ENCODE results near the gene ADAMTS14.

DNA sequence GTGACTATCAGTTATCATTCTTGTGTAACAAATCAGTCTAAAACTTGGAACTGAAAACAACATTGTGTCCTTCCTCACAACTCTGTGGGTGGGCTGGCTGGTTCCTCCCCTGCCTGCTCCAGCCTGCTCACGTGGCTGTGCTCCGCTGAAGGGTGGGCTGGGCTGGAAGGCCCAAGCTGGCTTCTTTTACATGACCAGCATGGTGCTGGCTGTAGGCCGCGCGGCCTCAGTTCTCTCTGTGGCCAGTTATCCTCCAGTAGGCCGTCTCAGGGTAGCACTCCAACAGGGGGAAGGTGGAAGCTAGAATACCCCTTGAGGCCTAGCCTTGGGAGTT, 11.3 kb downstream of the ADAMTS14 start:
- TF ChIP-seq, protein P1, sequence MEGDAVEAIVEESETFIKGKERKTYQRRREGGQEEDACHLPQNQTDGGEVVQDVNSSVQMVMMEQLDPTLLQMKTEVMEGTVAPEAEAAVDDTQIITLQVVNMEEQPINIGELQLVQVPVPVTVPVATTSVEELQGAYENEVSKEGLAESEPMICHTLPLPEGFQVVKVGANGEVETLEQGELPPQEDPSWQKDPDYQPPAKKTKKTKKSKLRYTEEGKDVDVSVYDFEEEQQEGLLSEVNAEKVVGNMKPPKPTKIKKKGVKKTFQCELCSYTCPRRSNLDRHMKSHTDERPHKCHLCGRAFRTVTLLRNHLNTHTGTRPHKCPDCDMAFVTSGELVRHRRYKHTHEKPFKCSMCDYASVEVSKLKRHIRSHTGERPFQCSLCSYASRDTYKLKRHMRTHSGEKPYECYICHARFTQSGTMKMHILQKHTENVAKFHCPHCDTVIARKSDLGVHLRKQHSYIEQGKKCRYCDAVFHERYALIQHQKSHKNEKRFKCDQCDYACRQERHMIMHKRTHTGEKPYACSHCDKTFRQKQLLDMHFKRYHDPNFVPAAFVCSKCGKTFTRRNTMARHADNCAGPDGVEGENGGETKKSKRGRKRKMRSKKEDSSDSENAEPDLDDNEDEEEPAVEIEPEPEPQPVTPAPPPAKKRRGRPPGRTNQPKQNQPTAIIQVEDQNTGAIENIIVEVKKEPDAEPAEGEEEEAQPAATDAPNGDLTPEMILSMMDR (conservative IDR thresholded peaks at IDR 0.05): no peak
- TF ChIP-seq EZH2 (IDR thresholded peaks at IDR 0.05; ENCODE audit: low read depth): no peak
